Fibroblast of skin of right quadriceps (primary cell): ENCODE data around the gene CHFR.
"Not testable (repeated sequence)": the region's sequence is repeated elsewhere in the genome, so short reads cannot be mapped to it uniquely, and the experiment has no call there.

Experiments used
- DNase-seq: peaks from one replicate; pipeline ENCODE4 v3.0.0-alpha.2; 2013

The CHFR gene

DNA sequence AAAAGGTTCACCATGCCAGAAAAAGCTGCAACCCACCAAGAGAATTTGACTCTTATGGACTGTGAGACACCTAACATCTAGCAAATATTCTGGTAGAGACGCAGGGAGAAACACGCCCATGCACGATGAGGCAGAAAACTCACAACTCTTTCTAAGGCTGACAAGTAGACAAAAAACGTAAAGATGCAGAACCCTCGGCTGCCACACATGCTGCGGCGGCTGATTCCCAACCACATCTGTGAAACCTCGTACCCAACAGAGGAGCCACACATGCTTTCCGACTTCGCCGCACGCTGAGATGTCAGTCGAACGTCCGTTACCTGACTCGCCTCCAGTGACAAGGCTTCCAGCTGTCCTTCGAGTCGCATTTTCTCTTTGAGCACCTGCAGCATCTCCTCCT is 80.5 kb downstream of the CHFR start:
- no peak for DNase-seq

DNA sequence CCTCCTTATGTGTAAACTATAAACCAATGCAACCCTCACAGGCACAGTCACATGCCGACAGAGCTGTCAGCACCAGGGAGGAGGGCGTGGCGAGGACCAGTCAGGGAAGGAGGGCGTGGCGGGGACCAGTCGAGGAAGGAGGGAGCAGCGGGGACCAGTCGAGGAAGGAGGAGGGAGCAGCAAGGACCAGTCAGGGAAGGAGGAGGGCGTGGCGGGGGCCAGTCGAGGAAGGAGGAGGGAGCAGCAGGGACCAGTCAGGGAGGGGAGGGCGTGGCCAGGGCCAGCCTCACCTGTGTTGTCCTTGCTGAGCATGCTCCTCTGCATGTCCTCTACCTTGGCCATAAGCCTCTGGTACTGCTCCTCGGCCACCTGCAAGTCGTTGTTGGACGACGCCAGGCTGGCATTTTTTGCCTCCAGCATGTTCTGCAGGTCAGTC is 83.0 kb downstream of the CHFR start:
- no peak for DNase-seq

DNA sequence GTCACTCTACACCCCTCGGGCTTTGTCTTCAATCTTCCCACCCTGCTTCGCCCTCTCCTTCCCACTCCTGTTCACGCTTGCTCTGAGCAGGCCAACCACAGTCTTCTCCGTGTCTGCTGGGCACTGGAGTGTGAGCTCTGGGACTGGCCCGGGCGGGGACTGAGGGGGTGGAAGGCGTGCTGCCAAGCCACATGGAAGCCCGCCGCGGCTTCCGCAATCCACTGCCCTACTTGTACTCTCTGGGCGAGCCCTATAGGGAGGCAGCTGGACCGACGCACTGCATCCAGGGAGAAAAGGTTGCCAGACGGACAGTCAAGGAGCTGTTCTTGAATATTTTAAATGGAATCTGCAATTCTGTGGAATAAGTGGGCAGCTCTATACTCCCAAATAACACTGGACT is 83.5 kb downstream of the CHFR start:
- DNase-seq: no peak

DNA sequence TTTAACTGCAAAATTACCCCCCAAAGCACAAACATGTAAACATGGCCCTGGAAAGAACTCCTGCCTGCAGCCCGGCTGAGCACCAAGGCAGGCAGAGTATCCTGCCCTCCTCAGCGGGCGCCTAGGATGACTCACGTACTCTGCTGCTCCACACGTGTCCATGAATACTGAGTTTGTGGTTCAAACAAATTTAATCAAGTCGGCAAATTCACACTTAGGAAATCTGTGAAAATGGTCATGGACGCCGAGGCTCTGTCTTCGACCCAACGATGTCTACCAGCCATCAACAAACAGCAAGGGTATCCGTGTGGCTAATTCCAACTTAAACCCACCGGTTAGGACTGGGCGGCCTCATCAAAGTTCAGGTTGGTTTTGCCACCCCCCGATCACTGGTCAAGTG is 84.3 kb downstream of the CHFR start:
- no peak for DNase-seq

DNA sequence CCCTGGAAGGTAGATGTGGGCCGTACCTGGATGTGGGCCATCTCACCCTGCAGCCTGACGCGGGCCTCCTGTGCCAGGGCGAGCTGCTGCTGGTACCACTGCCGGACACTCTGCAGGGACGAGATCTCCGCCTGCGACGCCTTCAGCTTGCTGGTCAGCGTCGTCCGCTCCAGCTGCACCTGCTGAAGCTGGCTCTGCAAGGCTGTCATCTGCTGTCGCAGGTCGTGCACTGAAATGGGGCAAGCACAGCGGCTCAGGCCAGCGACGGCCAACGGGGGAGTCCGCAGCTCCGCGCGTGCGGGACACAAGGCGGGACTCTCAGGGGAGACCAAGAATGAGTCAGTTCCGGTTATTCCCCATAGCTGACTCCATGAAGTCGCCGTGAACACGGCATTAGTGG is 85.7 kb downstream of the CHFR start:
- DNase-seq: no peak

DNA sequence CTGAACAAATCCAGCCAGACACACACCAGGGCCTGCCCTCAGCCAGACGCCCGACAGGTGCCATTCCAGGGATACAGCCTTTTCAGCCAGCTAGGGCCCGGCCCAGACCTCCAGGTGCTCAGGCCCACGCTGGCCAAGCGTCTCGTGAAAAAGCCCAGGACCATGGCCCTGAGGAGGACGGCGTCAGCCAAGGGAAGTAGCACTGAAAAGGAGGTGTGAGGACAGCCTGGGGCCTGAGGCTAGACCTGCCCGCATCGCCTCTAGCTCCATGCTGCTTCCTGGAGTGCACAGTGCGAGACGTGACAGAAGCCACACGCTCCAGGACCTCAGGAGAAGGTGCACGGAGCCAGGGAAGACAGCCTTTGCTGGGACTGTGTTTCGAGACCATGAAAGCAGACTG is 88.6 kb downstream of the CHFR start:
- no peak for DNase-seq

DNA sequence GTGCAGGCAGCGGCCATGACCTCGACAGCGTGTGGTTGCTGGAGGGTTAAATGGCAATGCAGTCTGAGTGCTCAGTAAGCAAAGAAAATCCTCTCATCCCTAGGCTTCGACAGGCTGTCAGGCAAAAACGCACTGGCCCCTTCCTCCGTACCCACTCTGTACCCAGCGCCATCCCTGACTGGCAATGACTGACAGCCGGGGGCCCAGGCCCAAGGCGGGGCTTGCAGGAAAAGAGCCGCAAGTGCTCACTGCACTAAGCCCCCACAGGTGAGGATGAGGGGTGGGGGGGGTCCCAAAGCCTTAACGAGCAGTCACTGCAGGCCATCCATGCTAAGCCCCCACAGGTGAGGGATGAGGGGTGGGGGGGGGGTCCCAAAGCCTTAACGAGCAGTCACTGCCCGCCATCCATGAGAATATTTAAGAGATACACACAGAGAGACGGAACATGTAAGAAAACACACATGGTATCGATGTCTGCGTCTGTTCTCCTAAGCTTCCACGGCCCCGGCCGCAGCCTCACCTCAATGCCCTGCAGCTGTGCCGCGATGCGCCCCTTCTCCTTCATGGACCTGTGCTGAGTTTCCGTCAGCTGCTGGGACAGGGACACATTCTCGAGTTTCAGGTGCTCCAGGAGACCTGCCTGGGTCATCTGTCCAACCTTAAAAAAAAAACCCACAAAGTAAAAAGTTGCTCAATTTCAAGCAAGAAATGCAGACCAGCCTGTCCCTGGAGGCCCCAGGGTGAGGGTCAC is 89.4 kb downstream of the CHFR start:
- no peak for DNase-seq

DNA sequence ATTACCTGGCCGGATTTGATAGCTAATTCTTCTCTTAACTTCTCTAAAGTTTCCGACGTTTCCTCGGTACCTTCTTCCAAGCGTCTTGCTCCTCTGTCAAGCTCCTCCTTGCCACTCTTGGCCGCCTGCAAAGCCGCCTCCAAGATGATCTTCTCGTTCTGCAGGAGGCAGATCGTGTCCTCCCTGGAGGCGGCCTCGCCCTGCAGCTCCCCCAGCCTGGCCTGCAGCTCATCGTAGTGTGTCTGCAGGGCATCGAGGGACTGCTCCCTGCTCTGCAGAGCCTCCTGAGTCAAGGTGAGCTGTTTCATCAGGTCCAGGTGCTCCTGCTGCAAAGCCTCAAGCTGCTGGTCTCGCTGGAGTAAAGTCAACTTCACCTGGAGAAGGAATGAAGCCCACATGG is 91.6 kb downstream of the CHFR start:
- no peak for DNase-seq

DNA sequence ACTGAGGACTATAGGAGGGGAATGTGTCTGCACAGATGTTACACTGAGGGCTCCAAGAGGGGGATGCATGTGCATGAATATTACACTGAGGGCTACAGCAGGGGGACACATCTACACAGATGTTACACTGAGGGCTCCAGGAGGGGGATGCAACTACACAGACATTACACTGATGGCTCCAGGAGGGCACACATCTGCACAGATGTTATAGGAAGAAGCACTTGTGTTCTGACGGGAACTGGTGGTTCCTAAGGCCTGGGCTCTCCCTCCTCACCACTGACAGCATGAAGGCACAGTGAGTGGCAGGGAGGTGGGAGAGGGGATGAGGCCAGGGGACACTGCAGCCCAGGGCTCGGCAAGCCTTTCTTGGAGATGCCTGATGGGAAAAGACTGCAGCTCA is 95.5 kb downstream of the CHFR start:
- DNase-seq: not testable (repeated sequence)

DNA sequence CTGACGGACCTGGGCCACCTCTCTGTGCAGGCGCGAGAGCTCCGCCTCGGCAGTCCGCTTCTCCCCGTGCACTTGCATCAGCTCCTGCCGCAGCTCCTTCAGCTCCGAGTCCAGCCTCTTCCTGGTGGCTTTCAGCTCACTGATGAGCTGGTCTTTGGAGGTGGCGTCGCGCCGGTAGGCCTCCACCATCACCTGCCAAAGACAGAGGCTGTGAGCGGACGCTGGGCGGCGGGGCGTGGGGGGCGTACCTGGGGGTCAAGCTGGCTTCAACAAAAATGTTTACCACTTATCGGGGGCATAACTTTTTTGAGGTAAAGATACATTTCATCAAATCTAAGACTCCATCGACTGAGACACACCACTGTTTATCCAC is 98.3 kb downstream of the CHFR start:
- no peak for DNase-seq

DNA sequence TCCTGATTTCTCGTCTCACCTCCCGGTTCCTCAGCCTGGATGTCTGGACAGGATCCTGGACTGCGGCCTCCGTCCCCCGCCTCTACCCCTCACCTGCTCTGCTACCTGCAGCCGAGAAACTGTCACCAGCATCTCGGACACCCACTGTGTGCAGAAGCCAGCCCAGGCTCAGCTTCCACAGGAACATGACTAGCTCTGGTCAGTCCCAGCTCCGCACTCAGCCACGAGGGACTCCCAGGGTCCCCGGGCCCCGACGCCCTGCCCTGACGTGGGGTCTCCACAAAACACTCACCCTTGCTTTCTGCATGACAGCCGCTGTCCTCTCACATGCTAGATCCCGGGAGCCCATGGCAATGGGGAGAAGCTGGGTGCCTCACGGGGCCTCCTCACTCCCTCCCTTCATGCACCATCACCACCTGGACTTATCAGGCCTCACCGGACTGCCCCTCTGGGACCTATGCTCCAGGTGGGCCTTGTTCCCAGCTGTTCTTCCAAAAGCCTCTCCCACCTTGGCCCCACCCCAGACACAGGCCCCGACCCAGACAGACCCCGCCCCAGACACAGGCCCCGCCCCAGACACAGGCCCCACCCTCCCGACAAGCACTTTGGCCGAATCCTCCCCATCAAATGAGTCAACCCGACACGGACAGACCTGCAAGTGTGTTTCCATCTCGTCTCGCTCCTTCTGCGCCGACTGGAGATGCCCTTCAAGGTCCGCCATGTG is 98.9 kb downstream of the CHFR start:
- DNase-seq: no peak

DNA sequence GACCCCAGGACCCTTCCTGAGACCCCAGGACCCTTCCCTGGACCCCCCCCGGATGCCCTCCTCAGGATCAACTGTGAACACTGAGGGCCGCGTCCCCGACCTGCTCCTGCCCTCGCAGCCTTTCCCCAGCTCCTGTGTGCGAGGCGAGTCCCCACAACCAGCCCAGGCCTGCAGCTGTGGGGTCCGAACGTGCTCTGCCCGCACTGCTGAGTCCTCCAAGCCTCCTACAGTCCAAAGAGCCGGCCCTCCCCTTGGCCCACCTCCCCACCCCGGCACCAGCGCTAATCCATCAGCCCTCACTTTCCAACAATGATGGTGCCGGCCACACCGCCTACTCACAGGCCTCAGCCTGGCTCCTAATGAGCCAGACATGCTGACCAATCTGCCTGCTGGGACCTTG is 99.5 kb downstream of the CHFR start:
- DNase-seq: no peak

DNA sequence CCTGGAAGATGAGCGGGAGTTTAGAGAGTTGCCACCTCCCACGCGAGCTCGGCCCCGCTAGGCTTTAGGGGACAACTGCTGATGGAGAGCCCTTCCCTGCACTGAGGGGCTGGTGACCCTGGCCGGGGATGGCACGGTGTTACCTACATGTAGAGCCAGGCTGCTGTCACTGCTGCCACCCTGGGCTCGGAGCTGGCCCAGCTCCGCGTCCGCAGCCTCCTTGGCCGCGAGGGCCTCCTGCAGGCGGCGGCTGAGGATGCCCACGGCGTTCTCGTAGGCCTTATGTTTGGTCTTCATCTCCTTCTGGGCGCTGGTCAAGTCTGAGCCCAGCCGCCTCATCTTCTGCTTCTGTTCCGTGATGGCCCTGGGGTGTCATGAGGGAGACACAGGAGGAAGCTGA is 101.2 kb downstream of the CHFR start:
- DNase-seq: no peak

DNA sequence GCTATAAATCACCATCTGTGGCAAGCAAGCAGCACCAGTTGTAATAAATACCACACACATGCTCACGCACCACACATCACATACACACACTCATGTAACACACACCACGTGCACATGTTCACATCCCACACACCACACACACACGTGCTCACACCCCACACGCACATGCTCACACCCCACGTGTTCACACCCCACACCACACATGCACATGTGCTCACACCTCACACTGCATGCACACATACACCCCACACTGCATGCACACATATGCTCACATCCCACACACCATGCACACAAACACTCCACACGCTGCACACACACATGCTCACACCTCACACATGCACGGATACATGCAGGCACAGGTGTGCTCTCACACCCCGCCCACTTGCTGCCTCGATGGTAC is 102.8 kb downstream of the CHFR start:
- no peak for DNase-seq

DNA sequence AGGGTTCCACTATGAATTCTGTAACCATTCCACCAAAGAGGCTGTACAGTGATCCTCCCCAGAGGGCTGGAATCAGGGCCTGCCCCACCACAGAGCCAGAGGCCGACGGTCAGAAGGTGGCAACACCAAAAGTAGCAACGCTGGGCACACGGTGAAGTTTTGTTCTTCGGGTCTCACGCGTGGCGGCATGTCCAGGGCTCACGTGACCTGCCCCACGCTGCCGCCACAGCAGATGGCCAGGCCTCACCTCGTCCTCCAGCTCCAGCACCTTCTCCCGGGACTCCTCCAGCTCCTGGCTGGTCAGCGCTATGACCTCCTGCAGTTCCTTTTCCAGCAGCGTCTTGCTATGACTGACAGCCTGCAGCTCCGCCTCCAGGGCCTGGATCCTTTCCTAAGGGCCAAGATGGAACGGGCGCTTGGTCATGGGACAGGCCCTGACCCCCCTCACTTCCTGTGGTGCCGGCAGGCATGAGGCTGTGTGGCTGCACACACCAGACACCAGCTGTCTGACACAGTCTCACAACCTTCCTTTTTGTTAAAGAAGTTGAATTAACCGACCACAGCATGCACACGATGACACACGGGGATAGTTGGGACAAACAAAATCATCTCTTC is 103.4 kb downstream of the CHFR start:
- no peak for DNase-seq
